OCI-LY3 (cell line): ENCODE measurements around the gene DUT.
"Not testable (repeated sequence)": the region's sequence is repeated elsewhere in the genome, so short reads cannot be mapped to it uniquely, and the experiment has no call there.

Experiments
- H2AFZ ChIP-seq: fragments of 200-600, 300-600 bp; shearing (Covaris generic); 2 replicates; pipeline ENCODE4 v1.6.0; 2014; ENCODE audit warnings: antibody characterized with exemption, low read depth, low read length
- H3K27ac ChIP-seq: fragments of 200-600, 300-600 bp; sonication (generic); 2 replicates; pipeline ENCODE4 v1.5.1; 2014; ENCODE audit warnings: mild to moderate bottlenecking, low read length, moderate library complexity, mixed read lengths
- H3K27me3 ChIP-seq: fragments of 200-600, 300-600 bp; sonication (generic); 2 replicates; pipeline ENCODE4 v1.6.1; 2014; ENCODE audit warnings: low read depth, low read length, mixed read lengths
- H3K36me3 ChIP-seq: fragments of 200-600, 300-600 bp; sonication (generic); replicated peaks from 2 replicates; pipeline ENCODE3; 2014; ENCODE audit warnings: low read depth, low read length, mixed read lengths
- H3K4me1 ChIP-seq: fragments of 300-600, 200-600 bp; sonication (generic); 2 replicates; pipeline ENCODE4 v1.6.1; 2014; ENCODE audit warnings: low read length, mixed read lengths
- H3K4me2 ChIP-seq: fragments of 200-600, 300-600 bp; sonication (generic); 2 replicates; pipeline ENCODE4 v1.6.1; 2014; ENCODE audit warnings: low read length, mixed read lengths
- H3K4me3 ChIP-seq: fragments of 300-600, 200-600 bp; sonication (generic); 2 replicates; pipeline ENCODE4 v1.5.1; 2014; ENCODE audit warnings: antibody characterized with exemption, mild to moderate bottlenecking, low read length, moderate library complexity
- H3K79me2 ChIP-seq: fragments of 300-600, 200-600 bp; shearing (Covaris generic); 2 replicates; pipeline ENCODE4 v1.6.1; 2014; ENCODE audit warnings: mild to moderate bottlenecking, low read length, mixed read lengths
- H3K9ac ChIP-seq: fragments of 300-600, 200-600 bp; shearing (Covaris generic); 2 replicates; pipeline ENCODE4 v1.6.0; 2014; ENCODE audit warnings: mild to moderate bottlenecking, low read length, moderate library complexity
- H3K9me3 ChIP-seq: fragments of 200-600, 300-600 bp; shearing (Covaris generic); 2 replicates; pipeline ENCODE4 v1.6.1; 2014; ENCODE audit warnings: low read length, mixed read lengths; ENCODE audit not compliant: insufficient read depth
- H4K20me1 ChIP-seq: fragments of 200-600, 300-600 bp; sonication (generic); 2 replicates; pipeline ENCODE4 v1.6.1; 2016; ENCODE audit warnings: low read length, mixed read lengths; ENCODE audit not compliant: insufficient read depth
- EZH2phosphoT487 ChIP-seq: fragments of 200-600 bp; shearing (Covaris generic); IDR thresholded peaks from 2 replicates; pipeline ENCODE4 v1.6.1; 2018; ENCODE audit warnings: antibody characterized with exemption, mixed run types, low read depth
- TF ChIP-seq, protein P1 (sequence below): fragments of 200-600, 300-600 bp; sonication (generic); IDR thresholded peaks from 2 replicates; pipeline ENCODE4 v1.5.1; 2014; ENCODE audit warnings: antibody characterized with exemption, low read length, low read depth

The DUT gene

DNA sequence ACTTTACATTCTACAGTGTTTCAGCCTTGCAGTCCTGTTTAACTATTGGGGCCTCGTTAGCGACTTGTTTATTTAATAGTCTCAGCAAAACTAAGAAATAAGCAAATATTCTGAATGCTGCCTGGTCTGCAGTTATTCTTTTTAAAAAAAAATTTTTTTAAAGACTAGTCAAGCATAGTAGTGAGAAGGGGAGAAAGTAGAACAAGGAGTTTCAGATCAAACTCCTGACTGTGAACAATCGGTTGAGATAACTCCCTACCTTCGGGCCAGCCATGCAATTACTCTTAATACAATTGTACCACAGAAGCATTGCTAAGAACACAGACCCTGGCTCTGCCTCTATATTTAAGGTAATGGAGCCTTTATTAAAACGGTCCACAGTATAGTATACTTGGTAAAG lies 5.8 kb upstream of the DUT start:
- Histone ChIP-seq H2AFZ (no peak overlapping the region), H4K20me1 (peaks cover 7% of the 10 kb centered on the region; the same call in 1 of the 2 replicates), H3K4me3 (no peak overlapping the region), H3K9ac (no peak overlapping the region), H3K79me2 (peaks cover 11% of the 10 kb centered on the region), H3K36me3 (peaks cover 11% of the 10 kb centered on the region), H3K4me2 (no peak overlapping the region), H3K27ac (no peak overlapping the region), H3K27me3 (no peaks in the 10 kb centered on the region), H3K9me3 (no peaks in the 10 kb centered on the region), H3K4me1 (peaks cover 27% of the 10 kb centered on the region)
- no peak for TF ChIP-seq EZH2phosphoT487
- TF ChIP-seq, protein P1, sequence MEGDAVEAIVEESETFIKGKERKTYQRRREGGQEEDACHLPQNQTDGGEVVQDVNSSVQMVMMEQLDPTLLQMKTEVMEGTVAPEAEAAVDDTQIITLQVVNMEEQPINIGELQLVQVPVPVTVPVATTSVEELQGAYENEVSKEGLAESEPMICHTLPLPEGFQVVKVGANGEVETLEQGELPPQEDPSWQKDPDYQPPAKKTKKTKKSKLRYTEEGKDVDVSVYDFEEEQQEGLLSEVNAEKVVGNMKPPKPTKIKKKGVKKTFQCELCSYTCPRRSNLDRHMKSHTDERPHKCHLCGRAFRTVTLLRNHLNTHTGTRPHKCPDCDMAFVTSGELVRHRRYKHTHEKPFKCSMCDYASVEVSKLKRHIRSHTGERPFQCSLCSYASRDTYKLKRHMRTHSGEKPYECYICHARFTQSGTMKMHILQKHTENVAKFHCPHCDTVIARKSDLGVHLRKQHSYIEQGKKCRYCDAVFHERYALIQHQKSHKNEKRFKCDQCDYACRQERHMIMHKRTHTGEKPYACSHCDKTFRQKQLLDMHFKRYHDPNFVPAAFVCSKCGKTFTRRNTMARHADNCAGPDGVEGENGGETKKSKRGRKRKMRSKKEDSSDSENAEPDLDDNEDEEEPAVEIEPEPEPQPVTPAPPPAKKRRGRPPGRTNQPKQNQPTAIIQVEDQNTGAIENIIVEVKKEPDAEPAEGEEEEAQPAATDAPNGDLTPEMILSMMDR = no peak

DNA sequence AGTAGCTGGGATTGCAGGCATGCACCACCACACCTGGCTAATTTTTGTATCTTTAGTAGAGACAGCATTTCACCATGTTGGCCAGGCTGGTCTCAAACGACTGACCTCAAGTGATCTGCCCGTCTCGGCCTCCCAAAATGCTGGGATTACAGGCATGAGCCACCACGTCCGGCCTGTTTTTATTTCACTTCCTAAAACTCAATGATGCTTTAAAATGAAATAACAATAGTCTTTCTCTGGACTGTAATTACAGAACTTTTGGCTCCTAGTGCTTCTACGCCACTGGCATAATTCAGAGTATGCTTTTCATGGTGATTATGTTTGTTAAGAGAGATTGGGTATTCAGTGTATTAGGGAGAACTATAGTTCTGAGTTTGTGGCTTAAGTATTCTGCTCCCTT lies 5.0 kb upstream of the DUT start:
- Histone ChIP-seq H3K79me2 (peaks cover 18% of the 10 kb centered on the region), H3K4me1 (peaks cover 27% of the 10 kb centered on the region), H3K36me3 (peaks cover 11% of the 10 kb centered on the region), H3K4me2 (peak overlapping the region; percentile 26; the same call in 1 of the 2 replicates)
- H3K4me3 ChIP-seq, H4K20me1 ChIP-seq, H3K27ac ChIP-seq, H3K9ac ChIP-seq, H3K27me3 ChIP-seq, H2AFZ ChIP-seq, H3K9me3 ChIP-seq: not testable (repeated sequence)

DNA sequence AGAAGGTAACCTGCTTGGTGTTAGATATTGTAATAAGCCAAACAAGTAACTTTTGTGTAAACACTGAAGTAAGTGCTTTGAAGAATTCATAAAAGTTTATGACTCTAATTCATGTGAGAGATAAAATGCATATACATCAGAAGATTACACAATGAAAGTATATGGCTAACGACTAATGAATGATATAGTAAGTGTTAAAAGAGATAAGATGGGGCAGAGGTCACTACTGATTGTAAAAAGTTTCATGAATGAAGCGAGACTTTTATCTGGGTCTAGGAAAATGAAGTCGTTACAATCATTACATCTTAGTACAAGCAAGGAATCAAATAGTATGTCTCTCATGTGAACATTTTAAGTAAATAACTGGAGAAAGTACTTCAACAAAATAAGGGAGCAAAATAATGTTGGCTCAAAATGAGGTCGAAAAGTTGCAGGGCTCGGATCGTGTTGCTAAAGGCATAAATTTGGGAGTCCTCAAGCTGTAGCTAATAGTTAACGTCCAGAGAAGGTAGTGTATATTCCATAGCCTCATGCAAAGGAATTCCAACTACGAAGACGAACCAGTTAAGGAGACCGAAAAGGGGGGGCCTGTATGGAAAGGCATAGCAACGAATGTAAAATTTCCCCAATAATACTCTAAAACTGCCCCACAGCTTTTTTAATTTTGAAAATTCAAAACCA lies 984 bp upstream of the DUT start:
- H4K20me1 ChIP-seq = peaks cover 18% of the 10 kb centered on the region; the same call in 1 of the 2 replicates
- H3K27me3 ChIP-seq = no peaks in the 10 kb centered on the region
- peaks cover 29% of the 10 kb centered on the region for H3K36me3 ChIP-seq
- H3K27ac ChIP-seq = peak overlapping the region; percentile 82; the same call in 1 of the 2 replicates
- H2AFZ ChIP-seq = no peak overlapping the region
- TF ChIP-seq, protein P1 = no peak
- H3K9ac ChIP-seq = peak overlapping the region; percentile 97
- peak overlapping the region; percentile 95 for H3K4me3 ChIP-seq
- H3K79me2 ChIP-seq = peaks cover 53% of the 10 kb centered on the region
- no peaks in the 10 kb centered on the region for H3K9me3 ChIP-seq
- H3K4me2 ChIP-seq = peak overlapping the region; percentile 81
- peaks cover 39% of the 10 kb centered on the region for H3K4me1 ChIP-seq

DNA sequence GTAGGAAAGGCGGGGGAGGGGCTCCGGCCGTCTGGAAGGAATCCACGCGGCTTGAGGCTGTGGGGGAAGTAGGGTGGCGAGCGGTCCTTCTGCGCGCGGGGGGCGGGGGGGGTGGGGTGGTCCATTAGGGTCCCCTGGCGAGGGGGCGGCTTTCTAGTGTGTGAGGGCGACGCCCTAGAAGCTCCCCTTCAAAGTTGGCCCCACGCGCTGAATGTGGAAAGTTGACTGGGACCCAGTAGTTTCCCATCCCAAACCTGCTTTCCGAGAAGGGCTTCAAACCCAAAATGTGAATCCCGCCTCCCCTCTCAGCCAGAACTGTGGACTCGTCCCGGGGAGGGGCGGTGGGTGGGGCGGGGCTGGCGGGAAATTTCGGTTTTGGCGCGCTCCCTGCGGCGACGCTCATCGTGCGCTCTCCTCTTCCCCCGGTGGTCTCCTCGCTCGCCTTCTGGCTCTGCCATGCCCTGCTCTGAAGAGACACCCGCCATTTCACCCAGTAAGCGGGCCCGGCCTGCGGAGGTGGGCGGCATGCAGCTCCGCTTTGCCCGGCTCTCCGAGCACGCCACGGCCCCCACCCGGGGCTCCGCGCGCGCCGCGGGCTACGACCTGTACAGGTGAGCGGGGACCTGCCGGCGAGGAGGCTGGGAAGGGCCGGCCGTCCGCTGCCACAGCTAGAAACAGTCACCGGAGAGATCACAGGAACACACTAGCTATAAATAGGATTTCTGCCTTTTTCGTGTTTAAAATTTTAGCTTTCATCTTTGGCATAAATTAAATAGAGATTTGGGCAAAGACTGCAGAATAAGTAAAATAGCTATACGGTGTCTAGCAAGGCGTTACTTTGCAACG lies 790 bp downstream of the DUT start:
- Histone ChIP-seq H3K4me3 (peak overlapping the region; percentile 95), H3K27ac (peak overlapping the region; percentile 82), H2AFZ (peak overlapping the region; percentile 49; the same call in 1 of the 2 replicates), H3K79me2 (peaks cover 64% of the 10 kb centered on the region), H3K4me1 (peaks cover 24% of the 10 kb centered on the region), H3K9me3 (no peaks in the 10 kb centered on the region), H3K4me2 (peak overlapping the region; percentile 85), H3K27me3 (no peaks in the 10 kb centered on the region), H3K9ac (peak overlapping the region; percentile 97), H3K36me3 (peaks cover 35% of the 10 kb centered on the region), H4K20me1 (peaks cover 25% of the 10 kb centered on the region)
- TF ChIP-seq, protein P1 = no peak
- no peak for TF ChIP-seq EZH2phosphoT487
